HG02798 (cell line): ENCODE measurements around the gene PMS2.
"Not testable (repeated sequence)": the region's sequence is repeated elsewhere in the genome, so short reads cannot be mapped to it uniquely, and the experiment has no call there.

Experiments
- ATAC-seq: cut with Tn5 transposase; IDR thresholded peaks from one replicate; pipeline ENCODE4 v1.9.1; 2021; ENCODE audit warnings: mild to moderate bottlenecking; ENCODE audit not compliant: unreplicated experiment, poor library complexity

Gene PMS2

DNA sequence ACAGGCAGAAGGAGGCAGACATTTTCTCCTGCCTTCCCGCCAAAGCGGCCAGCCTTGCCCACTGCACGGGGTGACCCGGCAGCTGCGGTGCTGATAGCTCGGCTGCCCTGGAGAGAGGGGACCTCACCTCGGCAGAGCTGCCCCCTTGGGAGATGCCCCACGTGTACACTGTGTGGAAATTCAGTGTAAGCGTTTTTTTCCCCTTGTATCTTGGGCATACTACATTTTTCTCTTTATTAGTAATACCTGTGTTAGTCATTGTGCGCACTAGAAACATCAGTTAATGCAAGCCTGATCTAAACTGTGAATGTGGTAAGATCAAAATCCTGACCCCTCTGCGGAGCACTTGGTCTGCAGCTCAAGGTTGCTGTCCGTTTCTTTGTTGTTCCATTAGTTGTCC, 84.2 kb downstream of the PMS2 start:
- ATAC-seq = not testable (repeated sequence)

DNA sequence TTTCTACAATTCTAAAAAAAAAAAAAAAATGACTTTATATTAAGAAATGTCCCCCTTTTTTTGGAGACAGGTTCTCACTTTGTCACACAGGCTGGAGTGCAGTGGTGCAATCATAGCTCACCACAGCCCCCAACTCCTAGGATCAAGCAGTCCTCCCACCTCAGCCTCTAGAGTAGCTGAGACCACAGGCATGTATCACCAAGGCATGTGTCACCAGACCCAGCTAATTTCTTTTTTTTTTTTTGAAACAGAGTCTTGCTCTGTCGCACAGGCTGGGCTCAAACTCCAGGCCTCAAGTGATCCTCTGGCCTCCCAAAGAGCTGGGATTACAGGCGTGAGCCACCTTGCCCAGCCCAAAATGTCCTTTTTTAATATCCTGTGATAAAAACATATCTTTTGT, 84.7 kb downstream of the PMS2 start:
- ATAC-seq = not testable (repeated sequence)
